ENCODE measurements around the gene CRCP. TPM values are rescaled to one million over a fixed set of nuclear protein-coding genes. Genes with fewer than 3 reads are reported as not detected.

CRCP gene
- total and polyA plus RNA-seq, 7 donors, result 18.6 to 48.5 (median 25.7) TPM

DNA sequence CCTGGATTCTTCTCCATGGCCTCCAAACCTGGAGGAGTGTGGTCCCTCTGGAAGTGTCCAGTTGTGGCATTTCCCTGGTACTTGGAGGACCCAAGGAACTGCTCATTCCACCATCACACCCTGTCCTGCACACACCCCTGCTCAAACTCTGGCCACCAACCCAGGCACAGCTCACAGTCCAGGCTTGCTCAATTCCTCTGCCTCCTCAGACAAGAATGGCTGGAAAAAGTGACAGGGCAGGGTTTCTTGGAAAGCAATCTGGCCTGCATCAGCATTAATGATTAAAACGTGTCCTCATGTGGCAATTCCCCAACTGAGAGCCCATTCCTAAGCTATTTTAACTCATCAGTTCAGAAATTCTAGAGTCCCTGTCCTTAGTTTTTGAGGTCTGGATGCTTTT, 73.3 kb downstream of the CRCP start:
- Histone ChIP-seq H3K9me3 (no peaks in the 10 kb centered on the region), H3K36me3 (no peaks in the 10 kb centered on the region), H3K4me3 (no peak overlapping the region), H3K27me3 (no peaks in the 10 kb centered on the region), H3K4me1 (no peaks in the 10 kb centered on the region), H3K27ac (no peak overlapping the region)
- WGBS, 2 donors, result 36 to 46% methylated on average over 1 of the region's 1 CpG
- TF ChIP-seq POLR2AphosphoS5 (IDR thresholded peaks at IDR 0.05), result peak in 3 of 4 donors; percentile 35 to 59 (median 36)
- TF ChIP-seq, protein P1, sequence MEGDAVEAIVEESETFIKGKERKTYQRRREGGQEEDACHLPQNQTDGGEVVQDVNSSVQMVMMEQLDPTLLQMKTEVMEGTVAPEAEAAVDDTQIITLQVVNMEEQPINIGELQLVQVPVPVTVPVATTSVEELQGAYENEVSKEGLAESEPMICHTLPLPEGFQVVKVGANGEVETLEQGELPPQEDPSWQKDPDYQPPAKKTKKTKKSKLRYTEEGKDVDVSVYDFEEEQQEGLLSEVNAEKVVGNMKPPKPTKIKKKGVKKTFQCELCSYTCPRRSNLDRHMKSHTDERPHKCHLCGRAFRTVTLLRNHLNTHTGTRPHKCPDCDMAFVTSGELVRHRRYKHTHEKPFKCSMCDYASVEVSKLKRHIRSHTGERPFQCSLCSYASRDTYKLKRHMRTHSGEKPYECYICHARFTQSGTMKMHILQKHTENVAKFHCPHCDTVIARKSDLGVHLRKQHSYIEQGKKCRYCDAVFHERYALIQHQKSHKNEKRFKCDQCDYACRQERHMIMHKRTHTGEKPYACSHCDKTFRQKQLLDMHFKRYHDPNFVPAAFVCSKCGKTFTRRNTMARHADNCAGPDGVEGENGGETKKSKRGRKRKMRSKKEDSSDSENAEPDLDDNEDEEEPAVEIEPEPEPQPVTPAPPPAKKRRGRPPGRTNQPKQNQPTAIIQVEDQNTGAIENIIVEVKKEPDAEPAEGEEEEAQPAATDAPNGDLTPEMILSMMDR (IDR thresholded peaks at IDR 0.05), result no peak
- no peak for TF ChIP-seq EP300 (IDR thresholded peaks at IDR 0.05)
- no peak for TF ChIP-seq POLR2A (IDR thresholded peaks at IDR 0.05)
- DNase-seq, result peak; percentile 82
- intact Hi-C loops (cut with DNase I), result no loop called here

DNA sequence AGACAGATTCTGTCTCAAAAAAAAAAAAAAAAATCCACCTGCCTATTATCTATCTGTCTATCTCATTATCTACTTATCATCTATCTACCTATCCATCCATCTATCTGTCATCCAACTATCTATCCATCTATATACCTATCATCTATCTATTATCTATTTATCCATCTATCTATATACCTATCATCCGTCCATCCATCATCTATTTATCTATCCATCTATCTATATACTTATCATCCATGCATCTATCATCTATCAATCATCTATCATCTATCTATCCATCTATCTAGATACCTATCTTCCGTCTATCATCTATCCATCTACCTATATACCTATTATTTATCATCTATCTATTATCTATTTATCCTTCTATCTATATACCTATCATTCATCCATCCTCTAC, 74.0 kb downstream of the CRCP start:
- Histone ChIP-seq H3K4me3 (no peak overlapping the region), H3K4me1 (no peaks in the 10 kb centered on the region), H3K27ac (no peak overlapping the region), H3K36me3 (no peaks in the 10 kb centered on the region), H3K27me3 (no peaks in the 10 kb centered on the region), H3K9me3 (no peaks in the 10 kb centered on the region)
- 93 to 97% methylated on average over 2 of the region's 2 CpGs for WGBS, 2 donors
- no peak for DNase-seq
- intact Hi-C loops (cut with DNase I), result no loop called here
- TF ChIP-seq POLR2A (IDR thresholded peaks at IDR 0.05), result no peak
- no peak for TF ChIP-seq EP300 (IDR thresholded peaks at IDR 0.05)
- no peak for TF ChIP-seq POLR2AphosphoS5 (IDR thresholded peaks at IDR 0.05)
- TF ChIP-seq, protein P1 (IDR thresholded peaks at IDR 0.05), result no peak

- WGBS, 2 donors, result 90 to 91% methylated on average over 7 of the region's 7 CpGs
- Histone ChIP-seq H3K27ac (no peak overlapping the region), H3K9me3 (no peaks in the 10 kb centered on the region), H3K36me3 (no peaks in the 10 kb centered on the region), H3K27me3 (no peaks in the 10 kb centered on the region), H3K4me3 (no peak overlapping the region), H3K4me1 (no peaks in the 10 kb centered on the region)
- TF ChIP-seq, protein P1 (IDR thresholded peaks at IDR 0.05), result no peak
- no peak for TF ChIP-seq EP300 (IDR thresholded peaks at IDR 0.05)
- TF ChIP-seq POLR2AphosphoS5 (IDR thresholded peaks at IDR 0.05), result no peak
- no peak for TF ChIP-seq POLR2A (IDR thresholded peaks at IDR 0.05)
- intact Hi-C loops (cut with DNase I), result no loop called here
- DNase-seq, result no peak
These were observed 75.3 kb downstream of the CRCP start for GRCh38 chr7:66189695-66190503.

- WGBS, 2 donors, result 40 to 75% methylated on average over 5 of the region's 5 CpGs
- Histone ChIP-seq H3K4me3 (no peak overlapping the region), H3K36me3 (no peaks in the 10 kb centered on the region), H3K9me3 (no peaks in the 10 kb centered on the region), H3K27me3 (no peaks in the 10 kb centered on the region), H3K27ac (no peak overlapping the region), H3K4me1 (no peaks in the 10 kb centered on the region)
- TF ChIP-seq EP300 (IDR thresholded peaks at IDR 0.05) (no peak), POLR2A (IDR thresholded peaks at IDR 0.05) (no peak), POLR2AphosphoS5 (IDR thresholded peaks at IDR 0.05) (no peak)
- TF ChIP-seq, protein P1 (IDR thresholded peaks at IDR 0.05), result no peak
- intact Hi-C loops (cut with DNase I), result no loop called here
- no peak for DNase-seq
These were observed 75.8 kb downstream of the CRCP start for GRCh38 chr7:66190504-66190857.

Data from sigmoid colon (tissue), 7 donors.